K562 (cell line): ENCODE data around the gene CD9. TPM values are rescaled to one million over a fixed set of nuclear protein-coding genes. Genes with fewer than 3 reads are reported as not detected.

Experiments
- ATAC-seq: fragments of 200-7000 bp; cut with Tn5 transposase; 3 replicates; pipeline ENCODE4 v1.9.1; 2020; ENCODE audit warnings: moderate library complexity
- BruUV-seq: library from RNA; stranded (reverse); fragments of 400-500 nt; replicated peaks from 2 replicates; lab custom pipeline; 2021; lab: Mats Ljungman, UMichigan
- CTCF ChIA-PET: fragments of 300-600 bp; formaldehyde crosslinking; extraction: SDS; loops from one replicate; lab custom pipeline; 2021; ENCODE audit warnings: low intra/inter-chr PET ratio; lab: Yijun Ruan, JAX
- POLR2A ChIA-PET: fragments of 300-600, 350-650 bp; sonication (Branson Sonifier 250); formaldehyde crosslinking; extraction: SDS; loops from one replicate; lab custom pipeline; 2021; ENCODE audit warnings: antibody characterized with exemption, inconsistent platforms; lab: Yijun Ruan, JAX
- DNase-seq, 4 experiments: peaks; one replicate each; pipeline versions ENCODE4 v3.0.0 to v3.0.0-alpha.2; 2011 to 2018; ENCODE audit warnings: low spot score in 3 of 4, mixed read lengths in 3 of 4; ENCODE audit errors: extremely low read depth in 1 of 4
- FAIRE-seq: peaks from 2 replicates; lab custom pipeline; 2011; peaks lifted over from hg19 to GRCh38; lab: Jason Lieb, UNC
- H2AFZ ChIP-seq: 2 replicates; pipeline ENCODE4 v1.6.0; 2011; ENCODE audit warnings: low read depth, low read length, control low read depth, inconsistent platforms
- H3K27ac ChIP-seq: fragments of 200-600 bp; 3 replicates; pipeline ENCODE4 v1.8.0; 2011; ENCODE audit warnings: low read depth, mild to moderate bottlenecking, control low read depth, inconsistent platforms, low read length, moderate library complexity, mixed read lengths; ENCODE audit errors: extremely low read depth
- H3K27me3 ChIP-seq, 2 experiments: fragments of 300-600 bp in 1 of 2; 2 replicates in 1 of 2; 3 replicates in 1 of 2; pipeline versions ENCODE4 v1.6.0 to v1.8.0; 2011; ENCODE audit warnings: inconsistent platforms in 2 of 2, low read length in 2 of 2, mild to moderate bottlenecking in 1 of 2, mixed read lengths in 1 of 2, moderate library complexity in 1 of 2; ENCODE audit not compliant: control insufficient read depth in 2 of 2, insufficient read depth in 2 of 2
- H3K36me3 ChIP-seq: fragments of 300-600 bp; 3 replicates; pipeline ENCODE4 v1.8.0; 2011; ENCODE audit warnings: mild to moderate bottlenecking, low read length, inconsistent platforms; ENCODE audit not compliant: control insufficient read depth, insufficient read depth
- H3K4me1 ChIP-seq, 2 experiments: fragments of 200-600 bp in 1 of 2; replicated peaks in 1 of 2; 2 replicates in 1 of 2; 3 replicates in 1 of 2; pipeline versions ENCODE4 v1.5.1 to v1.8.0; 2011; ENCODE audit warnings: inconsistent platforms in 2 of 2, low read length in 2 of 2, mild to moderate bottlenecking in 1 of 2, mixed read lengths in 1 of 2, moderate library complexity in 1 of 2; ENCODE audit not compliant: control insufficient read depth in 2 of 2, insufficient read depth in 2 of 2
- H3K4me2 ChIP-seq: 2 replicates; pipeline ENCODE4 v1.6.1; 2011; ENCODE audit warnings: low read length, control low read depth, inconsistent platforms, mixed read lengths; ENCODE audit not compliant: insufficient read depth
- H3K4me3 ChIP-seq: fragments of 200-600 bp; sonication (generic), shearing (Covaris generic); 2 replicates; pipeline ENCODE4 v1.5.1; 2016; ENCODE audit warnings: control low read depth, inconsistent platforms
- H3K79me2 ChIP-seq: fragments of 200-600 bp; 3 replicates; pipeline ENCODE4 v1.8.0; 2011; ENCODE audit warnings: low read length, inconsistent platforms; ENCODE audit not compliant: control insufficient read depth, insufficient read depth
- H3K9ac ChIP-seq, 2 experiments: 2 replicates each; pipeline versions ENCODE4 v1.6.0 to v1.6.1; 2011; ENCODE audit warnings: low read depth in 2 of 2, low read length in 2 of 2, control low read depth in 1 of 2, inconsistent platforms in 1 of 2, mild to moderate bottlenecking in 1 of 2, mixed read lengths in 1 of 2; ENCODE audit not compliant: insufficient read depth in 1 of 2
- H3K9me1 ChIP-seq: one replicate; pipeline ENCODE4 v1.6.0; 2011; ENCODE audit warnings: inconsistent platforms, mild to moderate bottlenecking, low read length, moderate library complexity; ENCODE audit not compliant: control insufficient read depth, insufficient read depth
- H3K9me3 ChIP-seq: replicated peaks from 2 replicates; pipeline ENCODE4 v1.5.1; 2011; ENCODE audit warnings: low read depth, low read length, inconsistent platforms; ENCODE audit not compliant: control insufficient read depth, insufficient read depth
- H4K20me1 ChIP-seq: replicated peaks from 2 replicates; pipeline ENCODE4 v1.6.1; 2011; ENCODE audit warnings: low read length, inconsistent platforms, mixed read lengths; ENCODE audit not compliant: control insufficient read depth, insufficient read depth
- BHLHE40 ChIP-seq: IDR thresholded peaks from 2 replicates; pipeline ENCODE4 v1.6.1; 2011; ENCODE audit warnings: low read length, improper control_type of control experiment
- BMI1 ChIP-seq: fragments of 150-350 bp; IDR thresholded peaks from 2 replicates; pipeline ENCODE4 v1.6.1; 2014; ENCODE audit warnings: low read length
- CHD2 ChIP-seq: IDR thresholded peaks from 2 replicates; pipeline ENCODE4 v1.6.1; 2011; ENCODE audit warnings: low read depth, low read length
- KLF13 ChIP-seq: fragments of 450-650 bp; IDR thresholded peaks from 2 replicates; pipeline ENCODE4 v1.6.1; 2016; ENCODE audit warnings: missing genetic modification characterization, low read depth, mild to moderate bottlenecking, missing compliant biosample characterization, moderate library complexity, borderline replicate concordance
- POLR3A ChIP-seq: IDR thresholded peaks from 2 replicates; pipeline ENCODE4 v1.6.1; 2011; ENCODE audit warnings: borderline replicate concordance, mild to moderate bottlenecking, moderate library complexity; ENCODE audit not compliant: insufficient read length, insufficient read depth; ENCODE audit errors: extremely low read depth
- RAD51 ChIP-seq: fragments of 450-650 bp; IDR thresholded peaks from 2 replicates; pipeline ENCODE4 v1.7.1; 2016; ENCODE audit warnings: low read depth, mild to moderate bottlenecking, borderline replicate concordance
- RNF2 ChIP-seq: sonication (generic); IDR thresholded peaks from 2 replicates; pipeline ENCODE4 v1.6.1; 2016
- SAFB ChIP-seq: fragments of 200-400 bp; formaldehyde crosslinking; IDR thresholded peaks from 2 replicates; pipeline ENCODE4 v1.6.1; 2017; ENCODE audit warnings: low read depth, low read length, borderline replicate concordance
- SMAD1 ChIP-seq: fragments of 150-350 bp; IDR thresholded peaks from 2 replicates; pipeline ENCODE4 v1.6.1; 2014; ENCODE audit warnings: low read length, low read depth; ENCODE audit not compliant: partially characterized antibody
- STAT5A ChIP-seq: IDR thresholded peaks from 2 replicates; pipeline ENCODE4 v1.6.1; 2012; ENCODE audit warnings: low read length, inconsistent platforms, borderline replicate concordance
- TAL1 ChIP-seq: fragments of 450-650 bp; IDR thresholded peaks from 2 replicates; pipeline ENCODE4 v1.6.1; 2016; ENCODE audit warnings: mild to moderate bottlenecking
- ZNF124 ChIP-seq: sonication (generic); formaldehyde crosslinking; IDR thresholded peaks from 2 replicates; pipeline ENCODE4 v1.8.1; 2022; ENCODE audit warnings: missing genetic modification reagents
- ZNF717 ChIP-seq: fragments of 250-450 bp; sonication (Bioruptor Pico); IDR thresholded peaks from 2 replicates; pipeline ENCODE4 v1.5.0; 2021
- WGBS: fragments of 100-300 bp; shearing (Covaris generic); methylation state at CpG from one replicate; pipeline ENCODE4 v1.1.6; 2016; ENCODE audit warnings: low coverage, mixed read lengths; ENCODE audit not compliant: insufficient coverage; ENCODE audit errors: missing lambda C conversion rate; 5-methylcytosine and 5-hydroxymethylcytosine counted together
- in situ Hi-C: fragments of 300-500 bp; cut with MboI; formaldehyde crosslinking; loops from 4 replicates; pipeline ENCODE4 v1.15.0; 2018; ENCODE audit warnings: inconsistent platforms, mixed read lengths
- intact Hi-C: fragments of 100-400 bp; cut with micrococcal nuclease; formaldehyde crosslinking; loops from 2 replicates; pipeline ENCODE4 v1.14.2; 2022
- polyA plus RNA-seq, 8 experiments: library from polyadenylated mRNA; depleted of rRNA in 4 of 8; stranded (reverse) in 5 of 8; unstranded in 3 of 8; fragments of >200 nt; fragmentation: Nextera tagmentation in 2 of 8; fragmentation: Illumina TruSeq in 1 of 8; extraction: Ambion mirVana in 2 of 8; extraction: Trizol in 1 of 8; gene quantifications; 2 replicates each; pipeline versions ENCODE4 v1.2.1 to v1.2.3, GENCODE V29; 2011 to 2014; ENCODE audit warnings: inconsistent platforms in 1 of 8, missing spikeins in 1 of 8
- total RNA-seq, 7 experiments: library from RNA; depleted of rRNA in 6 of 7; stranded (reverse); fragments of >200 nt in 6 of 7; fragmentation: Illumina TruSeq in 2 of 7; extraction: Trizol in 2 of 7; gene quantifications; 2 replicates each; pipeline versions ENCODE4 v1.2.1 to v1.2.3, GENCODE V29; 2011 to 2021; ENCODE audit warnings: low replicate concordance in 1 of 7
- TF ChIP-seq, protein P1 (sequence below): IDR thresholded peaks from 2 replicates; pipeline ENCODE4 v1.6.1; 2016; ENCODE audit warnings: missing genetic modification characterization, missing compliant biosample characterization
- TF ChIP-seq, protein P2 (sequence below): fragments of 250-450 bp; sonication (Bioruptor Pico); IDR thresholded peaks from 2 replicates; pipeline ENCODE4 v1.8.0; 2022; ENCODE audit warnings: moderate library complexity, mild to moderate bottlenecking, inconsistent platforms
- TF ChIP-seq, protein P3 (sequence below): sonication (generic); formaldehyde crosslinking; IDR thresholded peaks from 2 replicates; pipeline ENCODE4 v1.8.0; 2022; ENCODE audit warnings: missing genetic modification reagents, mild to moderate bottlenecking, moderate library complexity, borderline replicate concordance
- TF ChIP-seq, protein P4 (sequence below): sonication (generic); formaldehyde crosslinking; IDR thresholded peaks from 2 replicates; pipeline ENCODE4 v1.8.1; 2022; ENCODE audit warnings: missing genetic modification reagents

Gene CD9
- total and polyA plus RNA-seq, 9 of the 15 experiments (the other 6 are each of a cell fraction or from before 2014, with no cell fraction given), result 0.43 to 5.6 (median 0.62) TPM

DNA sequence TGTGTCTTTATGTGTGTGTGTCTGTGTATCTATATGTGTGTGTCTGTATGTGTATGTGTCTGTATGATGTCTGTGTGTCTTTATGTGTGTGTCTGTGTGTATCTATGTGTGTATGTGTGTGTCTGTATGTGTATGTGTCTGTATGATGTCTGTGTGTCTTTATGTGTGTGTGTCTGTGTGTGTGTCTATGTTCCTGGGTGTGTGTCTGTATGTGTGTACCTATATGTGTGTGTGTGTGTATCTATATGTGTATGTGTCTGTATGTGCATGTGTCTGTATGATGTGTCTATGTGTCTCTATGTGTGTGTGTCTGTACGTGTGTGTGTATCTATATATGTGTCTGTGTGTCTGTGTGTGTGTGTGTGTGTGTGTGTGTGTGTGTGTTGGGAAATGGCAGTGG is 19.0 kb upstream of the CD9 start (continued):
- TF ChIP-seq STAT5A, result no peak

DNA sequence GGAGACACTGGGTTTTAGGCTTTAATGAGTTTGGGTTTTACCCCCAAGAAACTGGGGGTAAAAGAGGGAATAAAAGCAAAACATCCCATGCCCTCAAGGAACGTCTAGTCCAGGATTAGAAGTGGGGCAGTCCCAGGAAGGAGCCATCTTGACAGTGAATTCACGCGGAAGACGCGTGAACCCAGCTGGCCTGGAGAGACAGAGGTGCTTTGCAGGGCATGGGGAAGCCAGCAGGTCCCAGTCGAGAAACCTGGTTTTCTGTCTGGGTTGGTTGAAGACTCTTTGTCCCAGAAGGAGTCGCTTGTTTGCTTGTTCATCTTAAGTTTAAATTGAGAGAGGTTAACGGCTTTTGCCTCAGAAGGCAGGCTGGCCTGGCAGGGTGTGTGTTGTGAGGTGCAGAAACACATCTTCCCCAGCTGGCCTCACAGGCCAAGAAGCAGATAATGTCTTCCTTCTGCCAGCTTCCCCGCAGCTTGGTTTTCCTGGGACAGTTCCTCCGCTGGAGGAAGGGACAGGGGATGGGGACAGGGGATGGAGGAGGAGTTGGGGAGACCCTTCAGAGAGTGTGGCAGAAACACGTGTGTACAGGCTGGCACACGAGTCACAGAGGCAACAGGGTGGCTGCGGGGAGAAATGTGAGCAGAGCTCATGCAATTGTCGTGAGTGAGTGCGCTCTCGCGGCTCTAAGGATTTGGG is 18.5 kb upstream of the CD9 start:
- FAIRE-seq (no peak), DNase-seq (no peak), ATAC-seq (no peak)
- ChIA-PET POLR2A (no interaction called here), CTCF (no interaction called here)
- Histone ChIP-seq H3K9me1 (no peaks in the 10 kb centered on the region), H3K9me3 (no peaks in the 10 kb centered on the region; the same call in 1 of the 2 replicates), H3K9ac (no peak overlapping the region), H3K27ac (no peak overlapping the region), H3K4me1 (peaks cover 0 to 14% of the 10 kb centered on the region in 2 experiments; a peak in 3 of 5 replicates), H2AFZ (no peak overlapping the region), H3K4me3 (no peak overlapping the region), H3K79me2 (no peaks in the 10 kb centered on the region), H3K36me3 (no peaks in the 10 kb centered on the region), H3K4me2 (no peak overlapping the region; the same call in 1 of the 2 replicates), H4K20me1 (no peaks in the 10 kb centered on the region), H3K27me3 (peaks cover 0 to 11% of the 10 kb centered on the region in 2 experiments; a peak in 1 of 5 replicates)
- intact Hi-C loops (no loop called here), in situ Hi-C loops (no loop called here)
- 34% methylated on average over 10 of the region's 17 CpGs for WGBS
- no TSS peak for BruUV-seq
- TF ChIP-seq RAD51 (no peak), BHLHE40 (no peak), SAFB (no peak), BMI1 (no peak), ZNF717 (CRISPR knock-in tag) (no peak), TAL1 (no peak), CHD2 (no peak), RNF2 (no peak), SMAD1 (no peak), ZNF124 (CRISPR knock-in tag) (no peak), KLF13 (tag) (no peak), POLR3A (no peak)
- TF ChIP-seq, protein P1, sequence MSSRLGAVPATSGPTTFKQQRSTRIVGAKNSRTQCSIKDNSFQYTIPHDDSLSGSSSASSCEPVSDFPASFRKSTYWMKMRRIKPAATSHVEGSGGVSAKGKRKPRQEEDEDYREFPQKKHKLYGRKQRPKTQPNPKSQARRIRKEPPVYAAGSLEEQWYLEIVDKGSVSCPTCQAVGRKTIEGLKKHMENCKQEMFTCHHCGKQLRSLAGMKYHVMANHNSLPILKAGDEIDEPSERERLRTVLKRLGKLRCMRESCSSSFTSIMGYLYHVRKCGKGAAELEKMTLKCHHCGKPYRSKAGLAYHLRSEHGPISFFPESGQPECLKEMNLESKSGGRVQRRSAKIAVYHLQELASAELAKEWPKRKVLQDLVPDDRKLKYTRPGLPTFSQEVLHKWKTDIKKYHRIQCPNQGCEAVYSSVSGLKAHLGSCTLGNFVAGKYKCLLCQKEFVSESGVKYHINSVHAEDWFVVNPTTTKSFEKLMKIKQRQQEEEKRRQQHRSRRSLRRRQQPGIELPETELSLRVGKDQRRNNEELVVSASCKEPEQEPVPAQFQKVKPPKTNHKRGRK (tag), result no peak
- TF ChIP-seq, protein P2, sequence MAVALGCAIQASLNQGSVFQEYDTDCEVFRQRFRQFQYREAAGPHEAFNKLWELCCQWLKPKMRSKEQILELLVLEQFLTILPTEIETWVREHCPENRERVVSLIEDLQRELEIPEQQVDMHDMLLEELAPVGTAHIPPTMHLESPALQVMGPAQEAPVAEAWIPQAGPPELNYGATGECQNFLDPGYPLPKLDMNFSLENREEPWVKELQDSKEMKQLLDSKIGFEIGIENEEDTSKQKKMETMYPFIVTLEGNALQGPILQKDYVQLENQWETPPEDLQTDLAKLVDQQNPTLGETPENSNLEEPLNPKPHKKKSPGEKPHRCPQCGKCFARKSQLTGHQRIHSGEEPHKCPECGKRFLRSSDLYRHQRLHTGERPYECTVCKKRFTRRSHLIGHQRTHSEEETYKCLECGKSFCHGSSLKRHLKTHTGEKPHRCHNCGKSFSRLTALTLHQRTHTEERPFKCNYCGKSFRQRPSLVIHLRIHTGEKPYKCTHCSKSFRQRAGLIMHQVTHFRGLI (CRISPR knock-in tag), result no peak
- TF ChIP-seq, protein P3, sequence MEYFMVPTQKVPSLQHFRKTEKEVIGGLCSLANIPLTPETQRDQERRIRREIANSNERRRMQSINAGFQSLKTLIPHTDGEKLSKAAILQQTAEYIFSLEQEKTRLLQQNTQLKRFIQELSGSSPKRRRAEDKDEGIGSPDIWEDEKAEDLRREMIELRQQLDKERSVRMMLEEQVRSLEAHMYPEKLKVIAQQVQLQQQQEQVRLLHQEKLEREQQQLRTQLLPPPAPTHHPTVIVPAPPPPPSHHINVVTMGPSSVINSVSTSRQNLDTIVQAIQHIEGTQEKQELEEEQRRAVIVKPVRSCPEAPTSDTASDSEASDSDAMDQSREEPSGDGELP (CRISPR knock-in tag), result no peak
- TF ChIP-seq, protein P4, sequence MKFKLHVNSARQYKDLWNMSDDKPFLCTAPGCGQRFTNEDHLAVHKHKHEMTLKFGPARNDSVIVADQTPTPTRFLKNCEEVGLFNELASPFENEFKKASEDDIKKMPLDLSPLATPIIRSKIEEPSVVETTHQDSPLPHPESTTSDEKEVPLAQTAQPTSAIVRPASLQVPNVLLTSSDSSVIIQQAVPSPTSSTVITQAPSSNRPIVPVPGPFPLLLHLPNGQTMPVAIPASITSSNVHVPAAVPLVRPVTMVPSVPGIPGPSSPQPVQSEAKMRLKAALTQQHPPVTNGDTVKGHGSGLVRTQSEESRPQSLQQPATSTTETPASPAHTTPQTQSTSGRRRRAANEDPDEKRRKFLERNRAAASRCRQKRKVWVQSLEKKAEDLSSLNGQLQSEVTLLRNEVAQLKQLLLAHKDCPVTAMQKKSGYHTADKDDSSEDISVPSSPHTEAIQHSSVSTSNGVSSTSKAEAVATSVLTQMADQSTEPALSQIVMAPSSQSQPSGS (CRISPR knock-in tag), result no peak
